GM11168 (cell line): Measurements from ENCODE around the gene CLMN.

Source experiments
- in situ Hi-C: fragments of 300-500 bp; cut with MboI; formaldehyde crosslinking; loops from one replicate; pipeline ENCODE4 v1.12.0; 2022; ENCODE audit warnings: low sequenced_read_pairs; ENCODE audit not compliant: unreplicated experiment

The CLMN gene

GRCh38 chr14:95267306-95267705, 52.4 kb downstream of the CLMN start:
- in situ Hi-C loops: no loop called here

- in situ Hi-C loops: no loop called here
These were observed 54.3 kb downstream of the CLMN start for GRCh38 chr14:95265106-95266094.

GRCh38 chr14:95264271-95264973, 55.3 kb downstream of the CLMN start:
- in situ Hi-C loops: no loop called here

- in situ Hi-C loops: no loop called here
These were observed 56.0 kb downstream of the CLMN start for GRCh38 chr14:95263527-95264231.

GRCh38 chr14:95262511-95262891, 57.2 kb downstream of the CLMN start:
- in situ Hi-C loops: no loop called here

- in situ Hi-C loops: no loop called here
These were observed 57.8 kb downstream of the CLMN start for GRCh38 chr14:95261616-95262510.

GRCh38 chr14:95260537-95261361, 59.0 kb downstream of the CLMN start:
- in situ Hi-C loops: no loop called here

GRCh38 chr14:95258754-95259593, 60.7 kb downstream of the CLMN start:
- in situ Hi-C loops: no loop called here

- in situ Hi-C loops: no loop called here
These were observed 61.6 kb downstream of the CLMN start for GRCh38 chr14:95258156-95258555.

GRCh38 chr14:95257521-95257920, 62.2 kb downstream of the CLMN start:
- in situ Hi-C loops: no loop called here

- in situ Hi-C loops: no loop called here
These were observed 63.0 kb downstream of the CLMN start for GRCh38 chr14:95256776-95257060.

GRCh38 chr14:95256002-95256775, 63.5 kb downstream of the CLMN start:
- in situ Hi-C loops: no loop called here

- in situ Hi-C loops: no loop called here
These were observed 64.2 kb downstream of the CLMN start for GRCh38 chr14:95255487-95255886.

GRCh38 chr14:95255013-95255412, 64.7 kb downstream of the CLMN start:
- in situ Hi-C loops: no loop called here

GRCh38 chr14:95254288-95254687, 65.4 kb downstream of the CLMN start:
- in situ Hi-C loops: no loop called here

GRCh38 chr14:95253039-95253630, 66.6 kb downstream of the CLMN start:
- in situ Hi-C loops: no loop called here

- in situ Hi-C loops: no loop called here
These were observed 67.5 kb downstream of the CLMN start for GRCh38 chr14:95252219-95252618.
